NCI-H1930 (cell line): ENCODE data around the gene PRKAA1.
"Not testable (repeated sequence)": the region's sequence is repeated elsewhere in the genome, so short reads cannot be mapped to it uniquely, and the experiment has no call there.

Experiments
- DNase-seq, 2 experiments: peaks; one replicate each; lab custom pipeline; 2025; lab: John Stamatoyannopoulos, UW

Gene PRKAA1

DNA sequence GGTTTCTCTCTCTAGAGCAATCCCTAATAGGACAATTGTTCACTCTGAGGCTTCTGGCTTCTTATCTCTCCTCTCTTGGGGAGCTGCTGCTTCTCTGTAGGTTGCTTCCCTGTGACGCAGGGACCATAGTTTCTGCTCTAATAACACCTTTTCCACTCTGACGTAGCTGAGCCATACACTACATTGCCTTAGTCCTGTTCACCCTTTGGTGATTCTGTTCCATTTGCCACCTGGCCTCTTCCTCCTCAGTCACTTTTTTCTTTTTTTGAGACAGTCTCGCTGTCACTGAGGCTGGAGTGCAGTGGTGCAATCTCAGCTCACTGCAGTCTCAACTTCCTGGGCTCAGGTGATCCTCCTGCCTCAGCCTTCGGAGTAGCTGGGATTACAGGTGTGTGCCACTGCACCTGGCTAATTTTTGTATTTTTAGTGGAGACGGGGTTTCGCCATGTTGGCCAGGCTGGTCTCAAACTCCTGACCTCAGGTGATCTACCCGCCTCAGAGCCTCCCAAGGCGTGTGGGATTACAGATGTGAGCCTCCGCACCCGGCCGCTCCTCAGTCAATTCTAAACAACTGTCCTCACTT lies 27.4 kb upstream of the PRKAA1 start:
- DNase-seq, result not testable (repeated sequence)

- no peak for DNase-seq
These were observed 25.3 kb upstream of the PRKAA1 start for GRCh38 chr5:40823459-40823858.

DNA sequence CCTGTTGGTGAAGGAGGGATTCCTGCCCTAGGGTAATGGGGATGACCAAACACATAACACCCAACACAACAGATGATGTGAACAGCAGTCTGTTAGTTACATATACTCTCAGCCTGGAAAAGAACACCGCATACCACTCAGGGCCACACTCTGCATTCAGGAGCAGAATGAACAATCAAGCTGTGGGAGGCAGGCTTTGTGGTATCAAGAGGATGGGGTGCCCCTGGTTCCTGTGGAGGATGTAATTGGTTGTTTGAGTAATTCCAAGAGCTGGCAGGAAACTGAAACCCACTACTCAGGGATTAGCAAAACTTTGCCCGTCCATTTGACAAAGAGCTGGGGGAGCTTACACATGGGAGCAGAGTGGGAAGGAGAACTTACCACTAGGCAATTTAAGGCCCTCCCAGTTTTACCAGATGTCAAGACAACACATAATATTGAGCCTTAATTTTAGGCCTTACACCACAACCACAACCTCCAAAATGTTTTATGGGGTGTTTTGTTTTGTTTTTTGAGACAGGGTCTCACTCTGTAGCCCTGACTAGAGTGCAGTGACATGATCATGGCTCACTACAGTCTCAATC lies 15.6 kb upstream of the PRKAA1 start:
- no peak for DNase-seq

GRCh38 chr5:40812125-40812524 lies 14.0 kb upstream of the PRKAA1 start:
- DNase-seq, result no peak

GRCh38 chr5:40801771-40802562 lies 3.8 kb upstream of the PRKAA1 start:
- DNase-seq, result no peak

DNA sequence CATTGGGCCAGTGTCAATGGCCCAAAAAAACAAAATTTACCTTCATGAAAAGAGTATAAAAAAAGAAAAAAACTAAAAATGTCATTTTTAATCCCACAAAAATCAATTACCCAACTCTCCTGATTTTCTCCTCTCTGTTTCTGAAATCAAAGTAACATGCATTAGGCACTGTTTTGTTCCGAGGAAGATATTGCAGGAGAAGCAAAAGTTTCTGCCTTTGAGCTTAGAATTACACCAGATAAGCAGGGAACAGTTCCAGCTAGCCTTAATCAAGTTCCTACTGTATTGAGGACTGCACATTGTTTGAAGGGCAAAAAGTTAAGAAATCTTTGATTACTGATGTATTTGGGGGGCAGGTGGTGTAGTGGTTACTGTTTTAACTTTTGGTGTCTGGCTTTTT lies 1.1 kb upstream of the PRKAA1 start:
- DNase-seq, result no peak

DNA sequence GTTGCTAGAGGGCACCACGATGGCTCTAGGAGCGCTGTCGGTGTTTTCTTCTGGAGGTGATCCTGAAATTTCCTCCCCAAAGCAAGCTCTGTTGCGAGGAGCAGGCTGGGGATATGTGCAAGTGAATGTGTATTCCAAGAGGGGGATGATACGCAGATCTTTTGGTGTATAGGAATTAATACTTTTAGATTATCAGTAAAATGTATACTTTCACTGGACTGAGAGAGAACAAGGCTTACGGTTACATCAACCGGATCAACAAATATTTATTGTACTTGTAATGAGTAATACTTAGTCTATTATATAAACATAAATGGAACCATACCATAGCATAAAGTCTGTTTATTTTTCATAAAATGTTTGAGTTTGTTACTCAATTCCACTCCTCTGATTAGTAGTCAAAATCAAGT lies 632 bp upstream of the PRKAA1 start:
- DNase-seq, result no peak

DNA sequence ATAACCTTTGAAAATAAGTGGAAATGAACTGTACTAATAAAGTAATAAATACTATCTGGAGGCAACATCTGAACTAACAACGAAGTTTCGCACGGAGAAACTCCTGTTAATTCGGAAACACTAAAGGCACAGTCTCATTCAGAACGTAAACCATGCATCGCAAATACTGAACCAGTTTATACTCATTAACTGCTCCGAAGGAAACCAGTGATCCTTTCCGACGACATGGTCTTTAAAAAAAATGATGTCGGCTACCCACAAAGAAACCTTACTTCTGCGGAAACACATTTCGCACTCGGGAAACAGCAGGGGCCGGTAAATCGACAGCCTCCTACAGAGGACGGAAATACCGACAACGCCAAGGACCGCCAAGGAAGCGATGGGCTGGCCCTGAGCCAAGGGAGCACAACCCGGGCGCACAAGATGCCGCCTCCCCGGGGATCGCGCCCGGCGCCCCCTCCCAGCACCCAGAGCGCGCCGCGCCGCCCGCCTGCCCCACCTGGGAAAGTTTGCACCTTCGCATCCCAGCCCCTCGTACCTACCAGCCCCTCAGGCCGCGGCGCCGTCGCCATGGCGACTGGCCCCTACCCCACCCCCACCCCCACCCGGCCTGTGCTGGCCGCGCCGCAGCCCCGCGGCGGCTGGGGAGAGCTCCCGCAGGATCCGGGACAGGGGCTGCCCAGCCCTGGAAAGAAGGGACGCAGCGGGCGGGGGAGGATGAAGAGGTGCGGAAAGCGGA lies 732 bp downstream of the PRKAA1 start:
- DNase-seq, result peak; percentile 73 to 83

DNA sequence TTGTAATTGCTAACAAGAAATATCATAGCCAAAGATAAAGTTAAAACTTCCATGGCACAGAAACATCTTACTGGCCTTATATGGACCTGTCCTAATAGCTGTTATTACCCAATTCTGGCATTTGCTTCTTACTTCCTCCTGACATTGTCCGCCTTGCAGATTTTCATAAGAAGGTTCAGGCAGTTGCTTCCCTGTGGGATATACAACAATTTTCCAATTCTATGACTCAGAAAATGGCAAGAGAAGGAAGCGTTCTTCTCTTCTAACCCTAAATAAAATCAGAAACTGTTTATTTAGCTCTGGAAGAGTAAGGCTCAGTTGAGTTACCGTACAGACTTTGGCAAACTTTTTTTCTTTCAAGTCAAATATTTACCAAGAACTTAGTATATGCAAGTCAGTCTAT lies 1.7 kb downstream of the PRKAA1 start:
- no peak for DNase-seq

DNA sequence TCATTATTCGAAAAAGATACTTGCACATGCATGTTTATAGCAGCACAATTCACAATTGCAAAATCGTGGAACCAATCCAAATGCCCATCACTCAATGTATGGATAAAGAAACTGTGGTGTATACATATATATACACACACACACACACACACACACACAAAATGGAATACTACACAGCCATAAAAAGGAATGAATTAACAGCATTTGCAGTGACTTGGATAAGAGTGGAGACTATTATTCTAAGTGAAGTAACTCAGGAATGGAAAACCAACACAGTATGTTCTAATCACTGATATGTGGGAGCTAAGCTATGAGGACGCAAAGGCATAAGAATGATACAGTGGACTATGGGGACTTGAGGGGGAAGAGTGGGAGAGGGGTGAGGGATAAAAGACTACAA lies 3.3 kb downstream of the PRKAA1 start:
- DNase-seq, result not testable (repeated sequence)

- DNase-seq, result not testable (repeated sequence)
These were observed 3.8 kb downstream of the PRKAA1 start for GRCh38 chr5:40794340-40794739.

DNA sequence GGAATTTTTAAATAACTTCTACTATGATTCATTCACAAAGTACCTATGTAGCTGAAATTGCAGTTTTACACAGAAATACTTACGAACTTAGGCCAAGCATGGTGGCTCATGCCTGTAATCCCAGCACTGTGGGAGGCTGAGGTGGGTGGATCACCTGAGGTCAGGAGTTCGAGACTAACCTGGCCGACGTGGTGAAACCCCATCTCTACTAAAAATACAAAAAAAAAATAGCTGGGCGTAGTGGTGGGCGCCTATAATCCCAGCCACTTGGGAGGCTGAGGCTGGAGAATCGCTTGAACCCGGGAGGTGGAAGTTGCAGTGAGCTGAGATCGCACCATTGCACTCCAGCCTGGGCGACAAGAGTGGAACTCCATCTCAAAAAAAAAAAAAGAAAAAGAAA lies 5.5 kb downstream of the PRKAA1 start:
- not testable (repeated sequence) for DNase-seq

- no peak for DNase-seq
These were observed 6.4 kb downstream of the PRKAA1 start for GRCh38 chr5:40791715-40792139.

- no peak for DNase-seq
These were observed 7.1 kb downstream of the PRKAA1 start for GRCh38 chr5:40790947-40791593.

DNA sequence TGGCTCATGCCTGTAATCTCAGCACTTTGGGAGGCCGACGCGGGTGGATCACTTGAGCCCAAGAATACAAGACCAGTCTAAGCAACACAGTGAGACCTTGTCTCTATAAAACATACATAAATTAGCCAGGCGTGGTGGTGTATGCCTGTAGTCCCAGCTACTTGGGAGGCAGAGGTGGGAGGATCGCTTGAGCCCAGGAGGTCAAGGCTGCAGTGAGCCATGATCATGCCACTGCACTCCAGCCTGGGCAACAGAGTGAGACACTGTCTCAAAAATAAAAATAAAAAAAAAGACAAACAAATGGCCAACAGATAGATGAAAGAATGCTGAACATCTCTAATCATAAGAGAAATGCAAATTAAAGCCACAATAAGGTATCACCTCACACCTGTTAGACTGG lies 9.2 kb downstream of the PRKAA1 start:
- DNase-seq, result not testable (repeated sequence)

DNA sequence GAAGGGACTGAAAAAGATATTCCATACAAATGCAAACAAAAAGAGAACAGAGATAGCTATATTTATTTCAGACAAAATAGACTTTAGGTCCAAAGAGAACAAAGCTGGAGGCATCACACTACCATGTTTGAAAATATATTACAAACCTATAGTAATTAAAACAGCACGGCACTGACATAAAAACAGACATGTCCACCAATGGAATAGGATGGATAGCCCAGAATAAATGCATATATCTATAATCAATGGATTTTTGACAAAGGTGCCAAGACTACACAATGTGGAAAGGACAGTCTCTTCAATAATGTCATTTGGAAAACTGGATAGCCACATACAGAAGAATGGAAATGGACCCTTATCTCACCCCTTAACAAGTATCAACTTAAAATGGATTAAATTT lies 10.2 kb downstream of the PRKAA1 start:
- DNase-seq, result no peak

- not testable (repeated sequence) for DNase-seq
These were observed 11.5 kb downstream of the PRKAA1 start for GRCh38 chr5:40786664-40787063.

DNA sequence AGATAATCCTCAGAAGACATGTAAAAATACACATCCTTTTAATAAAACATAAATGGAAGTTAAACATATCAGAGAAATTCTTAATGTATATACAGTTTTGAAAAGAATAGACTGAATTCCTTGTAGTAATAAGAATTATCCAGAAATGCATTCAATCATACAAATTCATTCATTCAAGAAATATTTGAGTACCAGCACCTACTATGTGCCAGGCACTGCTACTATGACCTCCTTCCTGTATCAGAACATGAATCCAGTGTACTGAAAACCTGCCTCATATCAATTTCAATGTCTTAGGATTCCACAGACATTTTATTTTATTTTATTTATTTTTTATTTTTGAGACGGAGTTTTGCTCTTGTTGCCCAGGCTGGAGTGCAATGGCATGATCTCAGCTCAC lies 13.3 kb downstream of the PRKAA1 start:
- DNase-seq, result no peak

- no peak for DNase-seq
These were observed 14.0 kb downstream of the PRKAA1 start for GRCh38 chr5:40784027-40784653.

DNA sequence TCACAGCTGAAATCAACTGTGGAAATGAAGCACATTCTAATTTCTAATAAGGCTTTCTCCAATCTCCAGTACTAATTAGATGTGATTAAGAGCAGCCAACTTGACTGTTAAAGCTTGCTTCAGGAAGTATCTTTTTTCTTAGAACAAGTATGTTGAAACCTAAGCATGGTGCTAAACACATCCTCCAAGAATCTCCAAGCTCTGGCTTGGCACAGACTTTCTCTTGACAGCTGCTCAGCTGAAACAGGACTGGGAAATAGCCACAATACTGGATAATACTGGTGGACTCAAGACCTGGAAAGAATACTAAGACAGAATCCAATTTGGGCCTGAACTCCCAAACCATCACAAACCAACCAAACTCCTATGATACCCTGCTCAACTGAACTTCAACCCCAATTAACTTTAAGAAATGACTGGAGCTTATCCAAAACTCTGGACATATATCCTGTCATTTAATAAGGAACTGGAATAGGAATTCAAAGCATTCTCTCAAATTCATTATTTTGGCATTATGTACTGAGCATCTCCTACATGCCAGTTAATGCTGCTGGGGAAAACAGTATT lies 16.2 kb downstream of the PRKAA1 start:
- no peak for DNase-seq

DNA sequence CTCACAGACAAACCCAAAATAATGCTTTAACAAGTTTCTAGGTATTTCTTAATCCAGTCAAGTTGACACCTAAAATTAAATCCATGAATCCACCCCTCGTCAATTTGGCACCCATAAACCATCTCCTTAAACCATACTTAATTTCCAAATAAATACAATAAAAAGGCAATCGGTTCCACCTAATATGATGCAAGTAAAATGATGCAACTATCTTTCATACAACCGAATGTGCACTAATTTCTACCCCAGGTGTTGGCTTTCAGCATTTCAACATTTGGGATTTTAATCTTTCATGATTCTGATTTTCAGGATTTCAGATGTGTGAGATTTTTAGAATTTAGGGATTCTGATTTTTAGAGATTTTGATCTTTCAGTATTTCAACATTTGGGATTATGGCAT lies 17.3 kb downstream of the PRKAA1 start:
- no peak for DNase-seq
